HEK293T (cell line): ENCODE measurements around the gene GNB1L.

Experiments used
- CTCF ChIA-PET: fragments of 350-600 bp; formaldehyde crosslinking; extraction: SDS; loops from one replicate; lab custom pipeline; 2021; ENCODE audit warnings: antibody characterized with exemption, inconsistent platforms; lab: Yijun Ruan, JAX
- POLR2A ChIA-PET: fragments of 350-600 bp; formaldehyde crosslinking; extraction: SDS; loops from one replicate; lab custom pipeline; 2020; ENCODE audit warnings: antibody characterized with exemption, inconsistent platforms; lab: Yijun Ruan, JAX
- DNase-seq: peaks from one replicate; pipeline ENCODE4 v3.0.0; 2012; ENCODE audit warnings: mixed read lengths; ENCODE audit errors: extremely low spot score
- ARNT ChIP-seq: fragments of 450-650 bp; IDR thresholded peaks from 2 replicates; pipeline ENCODE4 v1.6.1; 2017; ENCODE audit warnings: mild to moderate bottlenecking
- BHLHE40 ChIP-seq: fragments of 450-650 bp; IDR thresholded peaks from 2 replicates; pipeline ENCODE4 v1.6.1; 2016; ENCODE audit warnings: mild to moderate bottlenecking, moderate library complexity, borderline replicate concordance
- CTBP1 ChIP-seq: fragments of 450-650 bp; IDR thresholded peaks from 2 replicates; pipeline ENCODE4 v1.6.1; 2016; ENCODE audit warnings: borderline replicate concordance
- ELF4 ChIP-seq: fragments of 450-650 bp; IDR thresholded peaks from 2 replicates; pipeline ENCODE4 v1.6.1; 2017; ENCODE audit warnings: antibody characterized with exemption
- FOXA1 ChIP-seq: fragments of 450-650 bp; IDR thresholded peaks from 2 replicates; pipeline ENCODE4 v1.6.1; 2016; ENCODE audit warnings: mild to moderate bottlenecking
- FOXK2 ChIP-seq: fragments of 450-650 bp; IDR thresholded peaks from 2 replicates; pipeline ENCODE4 v1.6.1; 2016; ENCODE audit warnings: mild to moderate bottlenecking
- FOXM1 ChIP-seq: fragments of 450-650 bp; IDR thresholded peaks from 2 replicates; pipeline ENCODE4 v1.6.1; 2017; ENCODE audit warnings: mild to moderate bottlenecking, borderline replicate concordance
- HDGF ChIP-seq: fragments of 450-650 bp; IDR thresholded peaks from 2 replicates; pipeline ENCODE4 v1.6.1; 2017; ENCODE audit warnings: antibody characterized with exemption, borderline replicate concordance
- L3MBTL2 ChIP-seq: fragments of 450-650 bp; conservative IDR thresholded peaks from 2 replicates; pipeline ENCODE4 v1.6.1; 2016; ENCODE audit warnings: mild to moderate bottlenecking
- LEF1 ChIP-seq: fragments of 450-650 bp; IDR thresholded peaks from 2 replicates; pipeline ENCODE4 v1.6.1; 2017; ENCODE audit warnings: mild to moderate bottlenecking, borderline replicate concordance
- NFRKB ChIP-seq: fragments of 450-650 bp; IDR thresholded peaks from 2 replicates; pipeline ENCODE4 v1.6.1; 2016; ENCODE audit warnings: mild to moderate bottlenecking, moderate library complexity
- SP1 ChIP-seq: fragments of 450-650 bp; IDR thresholded peaks from 2 replicates; pipeline ENCODE4 v1.6.1; 2017
- SUZ12 ChIP-seq: fragments of 450-650 bp; IDR thresholded peaks from 2 replicates; pipeline ENCODE4 v1.6.1; 2016; ENCODE audit warnings: mild to moderate bottlenecking
- TARDBP ChIP-seq: fragments of 450-650 bp; IDR thresholded peaks from 2 replicates; pipeline ENCODE4 v1.6.1; 2016
- ZNF384 ChIP-seq: fragments of 450-650 bp; IDR thresholded peaks from 2 replicates; pipeline ENCODE4 v1.6.1; 2016
- TF ChIP-seq, protein P1 (sequence below): fragments of 450-650 bp; IDR thresholded peaks from 2 replicates; pipeline ENCODE4 v1.6.1; 2016

The GNB1L gene

DNA sequence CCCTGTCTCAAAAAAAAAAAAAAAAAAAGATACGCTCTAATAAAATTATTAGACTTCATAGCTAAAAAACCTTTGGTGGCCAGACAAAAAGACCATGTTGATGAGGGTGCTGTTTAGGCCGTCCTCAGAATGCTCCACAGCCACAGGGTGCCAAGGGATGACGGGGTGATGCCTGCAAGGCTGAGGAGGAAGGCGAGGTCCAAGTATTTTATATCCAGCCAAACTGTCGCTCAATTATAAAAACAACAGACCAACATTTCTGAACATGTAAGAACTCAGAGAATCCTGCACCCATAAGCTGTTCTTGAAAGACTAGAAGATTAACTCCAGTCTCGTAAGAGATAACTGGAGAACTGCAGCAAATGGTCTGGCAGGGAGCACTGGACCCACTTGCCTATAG lies 64.8 kb downstream of the GNB1L start:
- DNase-seq = no peak
- TF ChIP-seq FOXK2 = no peak
- no peak for TF ChIP-seq SP1
- TF ChIP-seq BHLHE40 = no peak
- no peak for TF ChIP-seq NFRKB
- CTCF ChIA-PET = interaction anchor here (0.7 kb wide), 1 partner anchor 12 kb away, joined by 3 read pairs; no protein-coding TSS in a partner anchor
- POLR2A ChIA-PET = no interaction called here

DNA sequence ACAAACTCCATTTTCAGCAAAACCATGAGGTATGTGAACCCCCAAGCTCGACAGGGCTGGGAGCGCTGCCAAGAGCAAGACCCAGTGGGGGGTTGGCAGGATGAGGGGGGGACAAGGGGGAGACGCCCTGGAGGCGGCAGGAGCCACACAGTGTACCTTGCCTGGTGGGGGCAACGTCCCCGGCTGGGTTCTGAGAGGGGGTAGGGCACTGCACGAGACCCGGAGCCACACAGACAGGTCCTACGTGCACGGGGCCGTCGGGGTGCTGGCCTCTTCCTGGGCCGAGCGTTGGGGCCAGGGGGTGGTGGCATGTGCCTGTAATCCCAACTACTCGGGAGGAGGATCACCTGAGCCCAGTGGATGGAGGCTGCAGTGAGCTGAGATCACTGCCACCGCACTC lies 65.3 kb downstream of the GNB1L start:
- no peak for TF ChIP-seq BHLHE40
- no peak for TF ChIP-seq SP1
- TF ChIP-seq TARDBP = no peak
- no peak for TF ChIP-seq ZNF384
- TF ChIP-seq HDGF = no peak
- no peak for TF ChIP-seq LEF1
- TF ChIP-seq, protein P1, sequence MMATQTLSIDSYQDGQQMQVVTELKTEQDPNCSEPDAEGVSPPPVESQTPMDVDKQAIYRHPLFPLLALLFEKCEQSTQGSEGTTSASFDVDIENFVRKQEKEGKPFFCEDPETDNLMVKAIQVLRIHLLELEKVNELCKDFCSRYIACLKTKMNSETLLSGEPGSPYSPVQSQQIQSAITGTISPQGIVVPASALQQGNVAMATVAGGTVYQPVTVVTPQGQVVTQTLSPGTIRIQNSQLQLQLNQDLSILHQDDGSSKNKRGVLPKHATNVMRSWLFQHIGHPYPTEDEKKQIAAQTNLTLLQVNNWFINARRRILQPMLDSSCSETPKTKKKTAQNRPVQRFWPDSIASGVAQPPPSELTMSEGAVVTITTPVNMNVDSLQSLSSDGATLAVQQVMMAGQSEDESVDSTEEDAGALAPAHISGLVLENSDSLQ = no peak
- TF ChIP-seq FOXK2 = no peak
- no peak for TF ChIP-seq SUZ12
- no peak for DNase-seq
- ChIA-PET POLR2A (no interaction called here), CTCF (no interaction called here)

DNA sequence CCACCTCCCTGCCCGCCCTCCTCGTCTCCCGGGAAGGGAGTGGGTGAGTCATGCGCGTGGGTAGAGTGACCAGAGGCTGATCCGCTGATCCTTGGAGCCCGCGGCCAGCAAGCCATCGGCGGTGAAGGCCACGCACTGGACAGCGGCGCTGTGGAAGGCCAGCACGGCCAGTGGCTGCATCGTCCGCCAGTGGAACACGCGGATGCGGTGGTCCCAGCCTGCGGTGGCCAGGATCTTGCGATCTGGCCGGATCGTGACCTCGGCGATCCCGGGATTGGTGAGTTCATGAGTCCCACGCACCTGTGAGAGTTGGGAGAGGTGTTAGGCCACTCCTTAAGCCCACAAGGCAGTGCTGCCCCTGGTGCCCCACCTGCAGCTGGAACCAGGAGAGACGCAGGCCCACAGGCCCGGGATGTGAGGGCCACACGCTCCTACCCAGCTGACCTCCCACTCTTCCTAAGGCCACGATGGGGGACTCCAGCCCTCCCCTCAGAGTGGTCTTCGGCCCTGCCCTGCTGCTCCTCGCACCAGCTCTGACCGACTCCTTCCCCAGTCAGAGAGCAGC lies 65.9 kb downstream of the GNB1L start:
- TF ChIP-seq, protein P1 = no peak
- TF ChIP-seq SP1 (no peak), ZNF384 (no peak), ARNT (no peak), NFRKB (no peak), CTBP1 (no peak), FOXA1 (no peak), LEF1 (no peak), L3MBTL2 (no peak), TARDBP (no peak)
- no peak for DNase-seq
- ChIA-PET CTCF (no interaction called here), POLR2A (no interaction called here)

DNA sequence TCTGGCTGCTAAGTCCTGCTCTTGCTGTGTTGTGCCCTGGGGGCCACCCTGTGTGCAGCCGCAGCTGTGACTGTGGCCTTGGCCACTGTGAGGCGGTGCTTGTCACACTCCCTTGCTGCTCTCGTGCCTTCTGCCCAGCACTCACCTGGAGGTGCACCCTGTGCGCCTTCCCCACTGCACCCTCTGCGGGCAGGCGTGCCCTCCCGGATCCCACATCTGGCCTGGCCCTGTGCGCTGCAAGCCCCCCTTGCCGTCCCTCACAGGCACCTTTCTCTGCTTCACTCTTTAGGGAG lies 66.9 kb downstream of the GNB1L start:
- TF ChIP-seq NFRKB = no peak
- TF ChIP-seq, protein P1 = no peak
- no peak for TF ChIP-seq TARDBP
- no peak for TF ChIP-seq FOXA1
- no peak for TF ChIP-seq FOXM1
- TF ChIP-seq ELF4 = no peak
- TF ChIP-seq LEF1 = no peak
- no peak for TF ChIP-seq L3MBTL2
- TF ChIP-seq ZNF384 = no peak
- no peak for TF ChIP-seq FOXK2
- no peak for TF ChIP-seq BHLHE40
- no peak for TF ChIP-seq HDGF
- no peak for TF ChIP-seq CTBP1
- TF ChIP-seq ARNT = no peak
- TF ChIP-seq SUZ12 = no peak
- TF ChIP-seq SP1 = no peak
- ChIA-PET POLR2A (no interaction called here), CTCF (no interaction called here)
- DNase-seq = no peak

DNA sequence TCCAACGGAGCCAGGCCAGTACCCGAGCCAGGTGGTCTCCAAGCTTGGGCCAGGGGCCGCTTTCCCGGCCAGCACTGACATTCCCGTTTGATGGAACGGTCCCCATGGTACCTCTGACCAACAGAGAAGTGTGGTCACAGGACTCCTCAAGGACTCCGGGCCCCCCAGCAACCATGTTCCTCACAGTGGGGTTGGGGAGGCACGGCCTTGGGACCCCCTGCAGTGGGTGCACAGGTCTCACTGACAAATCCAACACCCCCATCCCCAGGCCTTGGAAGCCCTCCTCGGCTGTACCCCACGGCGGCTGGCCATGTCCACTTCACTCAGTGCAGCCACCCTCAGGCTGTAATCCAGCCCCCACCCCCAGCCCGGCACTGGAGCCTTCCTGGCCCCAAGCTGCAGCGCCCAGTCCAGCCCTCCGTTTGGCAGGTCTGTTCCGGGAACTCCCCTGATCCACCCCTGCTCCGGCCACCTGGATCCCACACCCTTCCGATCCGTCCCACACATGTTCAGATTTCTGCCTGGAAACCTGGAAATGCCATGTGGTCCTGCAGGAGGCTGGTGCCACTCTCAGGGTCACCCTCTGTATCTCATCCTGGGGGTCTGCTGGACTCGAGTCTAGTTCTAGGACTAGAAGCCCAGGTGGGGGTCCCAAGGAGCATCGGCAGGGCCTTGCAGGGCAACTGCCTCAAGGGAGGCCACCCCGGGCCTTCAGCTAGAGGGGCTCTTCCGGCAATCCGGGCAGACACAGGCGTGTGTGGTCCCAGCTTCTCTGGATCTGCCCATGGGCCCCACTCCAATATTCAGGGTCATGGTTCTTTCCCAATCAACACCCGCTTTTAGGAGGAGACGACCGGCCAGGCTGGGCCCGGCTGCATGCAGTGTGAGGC lies 67.5 kb downstream of the GNB1L start:
- POLR2A ChIA-PET = no interaction called here

DNA sequence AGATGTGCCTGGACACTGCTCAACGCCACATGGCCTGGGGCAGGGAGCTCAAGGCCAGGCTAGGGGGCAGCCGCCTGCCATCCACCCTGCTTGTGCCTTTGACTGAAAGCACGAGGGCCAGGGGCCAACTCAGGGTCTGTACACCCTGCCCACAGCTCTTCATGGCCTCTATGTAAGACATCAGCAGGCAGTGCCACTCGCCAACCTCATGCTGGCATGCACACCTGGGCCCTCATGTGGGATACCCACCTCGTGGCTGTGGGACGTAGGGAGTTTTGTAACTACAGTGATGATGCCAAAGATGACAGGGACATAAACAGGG lies 68.4 kb downstream of the GNB1L start:
- ChIA-PET POLR2A (no interaction called here), CTCF (no interaction called here)
- DNase-seq = no peak
- TF ChIP-seq FOXM1 = no peak
- TF ChIP-seq NFRKB = no peak
- TF ChIP-seq ZNF384 = no peak
- no peak for TF ChIP-seq L3MBTL2
- no peak for TF ChIP-seq FOXK2
- TF ChIP-seq, protein P1 = no peak
- no peak for TF ChIP-seq TARDBP
- TF ChIP-seq HDGF = no peak
- no peak for TF ChIP-seq SP1
- no peak for TF ChIP-seq SUZ12
- no peak for TF ChIP-seq ELF4
- TF ChIP-seq ARNT = no peak
- TF ChIP-seq FOXA1 = no peak

More for the DNA sequence above, 67.5 kb downstream of the GNB1L start:
- no peak for DNase-seq
- CTCF ChIA-PET = no interaction called here
- TF ChIP-seq FOXM1 = no peak
